HUDEP-2 (cell line): ENCODE data around the gene HOXC4.
"Not testable (repeated sequence)": the region's sequence is repeated elsewhere in the genome, so short reads cannot be mapped to it uniquely, and the experiment has no call there.

ENCODE experiments used
- DNase-seq, 76 experiments: peaks; one replicate each; lab custom pipeline; 2025; ENCODE audit not compliant: unreplicated experiment in 76 of 76; lab: John Stamatoyannopoulos, UW

HOXC4 gene

DNA sequence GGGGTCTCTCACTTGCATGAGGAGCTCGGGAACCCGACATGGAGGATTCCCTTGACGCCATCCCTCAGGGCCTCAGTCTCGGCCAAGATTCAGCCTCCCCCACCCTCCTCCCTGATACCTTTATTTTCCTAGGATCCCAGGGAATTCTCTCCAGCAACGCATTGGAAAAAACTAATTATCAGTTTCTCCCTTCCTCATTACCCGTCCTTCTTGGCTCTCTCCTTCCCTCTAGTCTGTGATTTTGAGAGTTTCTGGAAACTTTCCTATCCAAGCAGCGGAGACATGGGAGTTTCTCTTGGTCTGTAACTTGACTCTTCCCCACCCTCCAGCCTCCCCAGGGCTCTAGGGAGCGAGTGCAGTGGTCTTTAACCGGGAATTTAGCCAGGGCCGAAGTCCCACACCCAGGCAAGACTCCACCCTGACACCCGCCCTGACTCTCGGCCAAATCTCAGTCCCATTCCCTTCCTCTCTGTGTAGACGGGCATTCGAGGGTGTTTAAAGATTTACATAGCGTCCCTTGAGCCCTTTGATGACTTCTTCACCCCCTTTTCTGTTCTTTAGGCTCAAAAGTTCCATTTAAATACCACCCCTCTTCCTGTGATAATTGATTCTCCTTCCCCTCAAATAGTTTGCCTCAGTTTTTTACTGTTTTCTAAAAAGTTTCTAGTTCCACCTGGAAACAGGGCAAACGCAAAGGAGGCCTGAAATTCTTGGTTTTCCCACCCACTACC is 14.1 kb upstream of the HOXC4 start:
- DNase-seq = no peak

DNA sequence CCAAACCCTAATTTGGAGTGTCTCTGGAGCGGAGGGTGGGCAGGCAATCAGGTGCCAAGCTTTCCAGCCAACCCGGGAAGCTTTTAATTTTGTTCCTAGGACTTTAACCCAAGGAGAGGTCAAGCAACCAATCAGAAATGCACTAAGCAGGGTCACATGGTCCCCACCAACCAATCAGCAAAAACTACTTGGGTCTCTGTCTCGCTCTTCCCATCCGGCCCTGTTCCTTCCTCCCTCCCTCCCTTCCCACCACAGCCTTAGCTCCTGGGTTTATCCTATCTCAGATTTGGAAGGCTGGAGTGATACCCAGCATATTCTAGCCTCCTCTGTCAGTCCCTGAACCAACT is 13.5 kb upstream of the HOXC4 start:
- no peak for DNase-seq

DNA sequence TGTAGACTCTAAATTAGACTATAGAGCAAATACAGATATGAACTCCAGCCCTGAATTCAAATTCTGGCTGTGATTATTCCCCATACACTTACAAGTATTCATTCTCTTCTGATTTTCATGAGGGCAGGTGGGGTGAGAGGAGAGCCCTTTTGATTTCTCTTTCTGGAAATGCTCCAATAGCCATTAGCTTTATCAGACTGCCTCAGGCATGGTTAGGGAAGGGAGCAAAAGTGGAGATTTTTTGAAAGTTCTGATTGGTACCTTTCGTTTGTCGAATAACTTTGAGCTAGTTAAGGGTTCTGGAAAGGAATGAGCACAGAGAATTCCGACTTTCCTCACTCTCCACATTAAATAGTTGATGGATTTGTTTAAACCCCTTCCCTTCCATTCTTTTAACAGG is 13.0 kb upstream of the HOXC4 start:
- no peak for DNase-seq

DNA sequence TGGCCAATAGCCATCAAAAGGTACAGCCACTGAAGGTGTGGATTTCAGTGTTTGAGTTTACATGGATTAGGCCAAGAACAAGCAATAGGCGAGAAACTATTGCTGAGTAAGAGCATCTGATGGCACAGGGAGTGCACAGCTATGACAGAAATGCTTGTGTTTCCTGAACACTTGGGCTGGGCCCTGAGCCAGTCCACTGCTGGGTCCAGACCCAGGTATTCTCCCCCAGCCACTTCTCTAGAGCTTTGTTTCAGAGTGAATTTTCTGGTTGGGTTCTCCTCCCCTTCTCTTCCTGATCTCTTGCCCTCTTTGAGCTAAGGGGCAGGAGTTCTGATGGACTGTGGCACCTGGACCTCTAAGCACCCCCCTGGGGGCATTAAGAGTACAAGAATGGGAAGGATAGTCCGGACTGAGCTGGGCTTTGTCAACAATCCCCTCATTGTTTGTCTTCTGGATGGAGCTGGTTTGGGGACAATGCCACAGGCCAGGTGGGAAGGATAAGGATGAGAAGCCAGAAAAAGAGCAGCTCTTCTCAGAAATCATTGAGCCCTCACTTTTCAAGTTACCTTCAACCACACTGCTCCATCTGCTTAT is 12.4 kb upstream of the HOXC4 start:
- DNase-seq = no peak

DNA sequence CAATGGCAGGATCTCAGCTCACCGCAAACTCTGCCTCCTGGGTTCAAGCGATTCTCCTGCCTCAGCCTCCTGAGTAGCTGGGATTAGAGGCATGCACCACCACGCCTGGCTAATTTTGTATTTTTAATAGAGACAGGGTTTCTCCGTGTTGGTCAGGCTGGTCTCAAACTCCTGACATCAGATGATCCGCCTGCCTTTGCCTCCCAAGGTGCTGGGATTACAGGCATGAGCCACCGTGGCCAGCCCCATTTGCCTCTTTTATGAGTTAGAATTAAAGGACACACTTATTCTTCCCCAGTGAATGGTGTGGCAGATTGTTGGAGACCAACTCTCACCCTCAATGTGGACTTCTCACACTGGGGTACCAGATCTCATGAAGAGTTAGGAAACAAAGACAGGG is 11.6 kb upstream of the HOXC4 start:
- not testable (repeated sequence) for DNase-seq

DNA sequence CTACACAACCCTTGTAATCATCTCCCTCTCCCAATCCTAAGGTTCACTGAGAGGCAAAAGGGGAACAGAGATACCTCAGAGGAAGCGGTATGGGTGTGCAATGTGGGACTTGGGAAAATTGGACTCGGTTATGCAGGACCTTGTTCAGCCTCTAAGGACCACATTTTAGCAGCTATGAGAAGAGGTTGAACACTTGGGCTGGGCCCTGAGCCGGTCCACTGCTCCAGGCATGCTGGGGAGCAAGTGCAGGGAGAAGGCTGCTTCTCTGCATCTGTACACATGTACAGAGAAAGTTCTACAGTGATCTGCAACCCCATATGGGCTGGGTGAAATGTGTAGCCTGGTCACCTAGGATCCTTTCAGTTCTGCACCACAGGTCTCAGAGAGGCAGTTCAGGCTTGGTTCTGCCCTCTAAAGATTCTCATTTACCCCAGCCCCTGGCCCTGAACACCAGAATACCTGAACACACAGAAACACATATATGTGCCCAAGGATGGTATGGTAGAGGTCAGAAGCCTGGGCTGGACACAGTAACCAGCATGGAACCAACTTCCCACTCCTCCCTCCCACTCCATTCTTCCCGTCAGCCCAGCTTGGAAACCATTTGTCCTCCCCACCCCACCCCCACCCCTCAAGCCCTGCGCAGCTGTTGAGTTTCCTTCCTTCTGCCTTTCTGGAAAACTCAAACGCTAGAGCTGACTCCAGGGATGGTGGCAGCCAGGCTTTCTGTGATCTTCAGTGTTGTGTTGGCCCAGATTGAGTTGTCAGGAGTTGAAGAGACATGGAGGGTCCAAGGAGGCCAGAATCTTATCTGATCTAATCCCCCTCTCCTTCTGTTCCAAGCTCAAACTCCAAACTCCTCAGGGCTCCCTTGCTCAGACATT is 10.4 kb upstream of the HOXC4 start:
- no peak for DNase-seq

DNA sequence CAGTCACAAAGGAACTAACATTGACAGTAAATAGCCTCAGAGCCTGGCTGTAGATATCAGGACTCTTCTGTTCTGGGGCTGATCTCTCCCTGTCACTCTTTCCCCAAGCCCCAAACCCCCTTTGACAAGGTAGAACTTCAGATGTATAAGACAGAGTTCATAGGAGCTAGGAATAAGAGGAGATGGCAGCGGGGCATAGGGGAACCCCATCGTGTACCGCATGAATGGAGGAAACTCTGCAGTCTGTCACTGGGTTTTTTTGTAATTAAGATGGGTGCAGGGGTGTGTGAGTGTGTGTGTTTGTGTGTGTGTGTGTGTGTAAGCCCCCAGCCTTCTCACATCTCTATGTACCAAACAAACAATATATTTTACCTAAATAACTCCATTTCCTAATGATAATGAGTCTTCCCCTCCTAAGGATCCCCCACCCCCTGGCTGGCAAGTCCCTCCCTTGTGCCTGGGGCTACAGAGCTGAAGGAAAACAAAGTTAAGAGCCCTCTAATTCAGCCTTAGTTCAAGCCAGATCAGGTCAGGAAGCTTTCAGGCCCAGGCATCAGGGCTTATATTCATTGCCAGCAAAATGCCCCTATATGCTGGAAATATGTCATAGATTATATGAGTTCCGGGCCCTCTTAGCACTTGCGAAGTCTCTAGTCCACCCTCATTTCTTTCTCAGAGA is 9.1 kb upstream of the HOXC4 start:
- no peak for DNase-seq

DNA sequence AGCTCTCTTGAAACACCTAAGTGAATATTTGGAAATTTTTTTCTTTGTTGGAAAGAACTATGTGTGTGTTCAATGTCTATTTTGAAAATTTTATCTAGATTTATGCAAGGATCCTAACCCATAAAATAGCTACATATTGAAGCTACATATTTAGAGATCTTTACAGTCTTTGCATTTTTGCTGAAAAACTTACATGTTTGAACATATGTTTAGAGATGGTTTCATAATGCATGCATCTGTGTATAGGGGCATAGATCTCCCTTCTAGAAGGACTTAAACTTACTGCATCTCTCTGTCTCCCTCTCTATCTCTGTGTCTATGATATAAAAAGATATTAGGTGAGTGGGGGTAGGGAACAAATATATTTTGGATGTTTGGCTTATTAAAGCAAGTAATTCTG is 8.2 kb upstream of the HOXC4 start:
- no peak for DNase-seq

DNA sequence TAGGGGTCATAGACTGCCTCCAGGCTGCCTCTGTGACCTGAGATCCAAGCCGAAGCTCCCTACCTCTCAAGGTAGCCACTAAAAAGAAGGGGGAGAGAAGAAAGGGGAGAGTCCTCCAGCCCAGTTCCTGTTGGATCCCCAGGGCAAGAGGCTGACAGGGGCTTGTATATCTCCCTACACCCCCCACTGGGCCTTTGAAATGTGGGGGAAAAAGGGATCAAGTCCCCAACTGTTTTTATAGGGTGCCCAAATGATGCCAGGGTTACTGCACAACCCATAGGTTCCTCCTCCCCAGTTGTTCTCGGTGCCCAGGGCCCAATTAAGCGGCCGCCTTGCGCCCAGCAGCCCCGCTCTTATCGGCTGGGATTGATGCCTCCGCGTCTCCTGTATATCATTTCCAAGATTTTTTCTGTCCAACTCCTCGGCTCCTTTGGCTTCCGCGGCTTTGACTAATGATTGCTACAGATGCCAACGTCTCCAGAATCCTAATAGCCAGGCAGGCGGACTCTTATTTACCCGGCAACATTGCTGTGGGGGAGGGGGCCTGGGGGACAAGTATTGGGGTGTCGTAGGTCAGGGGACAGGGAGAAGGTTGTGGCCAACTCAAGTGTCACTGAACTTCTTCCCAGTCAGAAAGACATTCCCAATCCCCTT is 7.6 kb upstream of the HOXC4 start:
- no peak for DNase-seq

DNA sequence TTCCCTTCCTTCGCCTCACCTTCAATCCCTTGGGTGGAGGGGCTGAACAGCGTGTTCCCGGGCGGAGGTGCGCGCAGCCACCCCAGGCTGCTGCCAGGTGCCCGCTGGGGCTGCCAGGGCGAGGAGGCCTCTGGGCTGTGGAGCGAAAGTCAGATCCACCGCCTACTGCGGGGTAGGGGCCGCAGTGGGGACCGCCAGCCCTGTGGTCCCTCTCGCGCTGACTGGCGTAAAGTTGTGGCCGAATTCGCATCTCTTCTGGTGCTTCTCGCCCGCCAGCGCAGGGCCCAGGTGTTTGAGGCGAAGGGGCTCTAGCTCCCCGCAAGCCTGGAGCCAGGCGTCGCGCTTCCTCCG is 6.9 kb upstream of the HOXC4 start:
- no peak for DNase-seq

DNA sequence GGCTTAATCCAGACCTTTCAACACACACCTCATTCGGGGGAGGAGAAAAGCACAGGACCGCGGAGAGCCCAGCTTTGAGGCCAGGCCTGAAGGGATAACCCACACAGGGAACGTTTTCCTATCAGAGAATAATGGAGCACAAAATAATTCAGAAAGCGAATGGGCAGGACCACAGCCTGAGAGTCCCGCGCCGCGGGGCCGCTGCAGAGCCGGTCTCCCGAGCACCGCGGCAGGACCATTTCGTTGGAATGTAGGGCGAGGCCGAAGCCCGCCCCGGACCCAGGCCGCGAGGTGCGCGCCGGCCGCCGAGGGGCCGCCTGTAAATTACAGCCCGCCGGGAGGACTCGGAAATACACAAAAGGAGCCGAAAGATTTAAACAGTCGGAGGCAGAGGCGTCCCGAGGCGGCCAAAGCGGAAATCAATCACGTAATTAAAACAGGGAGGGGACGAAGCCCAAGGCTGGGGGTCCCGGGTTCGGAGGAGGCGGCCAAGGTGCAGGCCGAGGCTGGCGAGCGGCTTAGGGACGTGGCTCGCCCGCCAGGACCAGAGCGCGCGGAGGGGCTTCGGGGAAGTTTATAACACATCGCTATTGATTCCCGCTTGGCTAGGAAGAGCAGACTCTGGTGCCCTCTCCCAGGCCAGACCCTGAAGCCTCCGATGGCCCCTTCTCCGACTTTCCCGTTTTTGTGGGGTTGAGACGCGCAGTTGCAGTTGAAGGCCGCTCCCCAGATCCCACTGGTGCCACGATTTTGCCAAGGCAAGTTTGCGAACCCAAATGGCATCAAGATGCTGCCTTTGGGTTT is 6.3 kb upstream of the HOXC4 start:
- no peak for DNase-seq

DNA sequence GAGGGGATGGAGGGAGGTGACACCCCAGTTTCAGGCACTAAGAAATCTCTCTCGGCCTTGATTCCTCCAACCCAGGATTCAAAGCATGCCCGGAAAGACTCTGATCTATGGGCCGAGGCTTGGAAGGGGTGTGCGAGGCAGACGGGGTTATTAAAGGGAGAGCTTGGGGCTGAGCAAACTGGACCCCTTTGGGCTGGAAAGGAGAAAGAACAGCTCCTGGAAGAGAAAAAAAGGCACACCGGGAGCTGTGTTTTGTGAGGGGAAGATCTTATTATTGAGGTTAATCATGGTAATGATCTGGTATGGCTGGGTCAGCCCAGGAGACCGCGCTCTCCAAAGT is 5.7 kb upstream of the HOXC4 start:
- no peak for DNase-seq

DNA sequence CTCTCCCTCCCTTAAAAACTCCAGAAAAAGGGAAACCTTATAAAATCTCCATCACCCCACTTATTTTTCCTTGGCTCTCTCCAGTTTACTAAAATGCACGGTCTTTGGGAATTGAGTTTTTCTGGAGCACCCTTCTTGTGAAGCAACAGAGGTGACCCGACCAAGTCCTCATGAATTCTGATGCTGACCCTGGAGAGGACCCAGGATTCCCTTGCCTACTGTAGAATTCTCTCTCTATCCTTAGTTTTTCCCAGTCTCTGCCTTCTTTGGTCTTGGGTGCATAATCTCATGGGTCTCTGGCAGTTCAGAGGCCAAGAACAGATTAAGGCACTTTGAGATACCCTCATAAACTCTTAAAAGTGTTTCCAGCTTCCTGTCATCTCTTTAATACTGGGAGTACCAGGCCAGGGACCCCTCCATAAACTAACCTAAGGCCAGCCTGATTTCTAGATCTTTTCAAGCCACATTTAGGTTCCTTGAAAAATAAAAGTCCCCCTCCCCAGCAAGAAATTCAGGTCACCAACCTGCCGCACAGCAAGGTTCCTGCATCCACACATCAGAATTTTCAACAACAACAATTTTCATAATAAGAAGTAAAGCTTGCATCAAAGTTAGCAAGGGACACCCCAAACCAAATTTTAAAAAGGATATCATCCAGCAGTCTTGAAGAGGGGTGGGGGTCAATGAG is 5.1 kb upstream of the HOXC4 start:
- no peak for DNase-seq

DNA sequence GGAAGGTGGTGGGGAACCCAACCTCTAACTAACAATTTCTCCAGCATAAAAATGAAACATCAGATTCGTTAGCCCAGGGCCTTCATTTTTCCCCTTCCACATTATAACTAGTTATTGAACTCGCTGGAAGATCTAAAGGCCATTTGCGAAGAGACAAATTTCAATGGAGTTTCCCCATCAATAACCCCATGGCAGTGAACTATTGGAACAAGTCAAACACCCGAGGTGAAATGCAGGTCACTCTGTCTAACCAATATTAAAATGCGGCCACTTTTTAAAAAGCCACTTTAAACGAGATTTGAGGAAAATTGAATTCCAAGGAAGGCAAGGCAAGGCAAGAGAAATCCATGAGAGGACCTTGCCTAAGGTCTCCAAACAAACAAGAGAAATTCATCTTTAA is 4.5 kb upstream of the HOXC4 start:
- DNase-seq = no peak

DNA sequence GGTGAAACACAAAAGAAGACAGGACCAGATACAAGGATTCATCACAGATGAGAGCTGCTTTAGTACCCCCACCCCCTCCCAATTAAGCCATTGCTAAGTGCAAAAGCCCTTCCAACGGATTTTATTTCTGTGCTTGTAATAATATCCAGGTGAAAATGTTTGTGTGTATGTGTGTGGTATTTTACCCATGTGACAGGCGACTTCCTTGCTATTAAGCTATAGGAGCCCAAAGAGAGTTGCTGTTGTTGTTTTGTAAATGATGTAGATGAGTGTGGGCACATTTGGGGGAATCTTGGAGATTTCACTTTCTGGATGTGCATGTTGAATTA is 3.2 kb upstream of the HOXC4 start:
- DNase-seq = no peak

DNA sequence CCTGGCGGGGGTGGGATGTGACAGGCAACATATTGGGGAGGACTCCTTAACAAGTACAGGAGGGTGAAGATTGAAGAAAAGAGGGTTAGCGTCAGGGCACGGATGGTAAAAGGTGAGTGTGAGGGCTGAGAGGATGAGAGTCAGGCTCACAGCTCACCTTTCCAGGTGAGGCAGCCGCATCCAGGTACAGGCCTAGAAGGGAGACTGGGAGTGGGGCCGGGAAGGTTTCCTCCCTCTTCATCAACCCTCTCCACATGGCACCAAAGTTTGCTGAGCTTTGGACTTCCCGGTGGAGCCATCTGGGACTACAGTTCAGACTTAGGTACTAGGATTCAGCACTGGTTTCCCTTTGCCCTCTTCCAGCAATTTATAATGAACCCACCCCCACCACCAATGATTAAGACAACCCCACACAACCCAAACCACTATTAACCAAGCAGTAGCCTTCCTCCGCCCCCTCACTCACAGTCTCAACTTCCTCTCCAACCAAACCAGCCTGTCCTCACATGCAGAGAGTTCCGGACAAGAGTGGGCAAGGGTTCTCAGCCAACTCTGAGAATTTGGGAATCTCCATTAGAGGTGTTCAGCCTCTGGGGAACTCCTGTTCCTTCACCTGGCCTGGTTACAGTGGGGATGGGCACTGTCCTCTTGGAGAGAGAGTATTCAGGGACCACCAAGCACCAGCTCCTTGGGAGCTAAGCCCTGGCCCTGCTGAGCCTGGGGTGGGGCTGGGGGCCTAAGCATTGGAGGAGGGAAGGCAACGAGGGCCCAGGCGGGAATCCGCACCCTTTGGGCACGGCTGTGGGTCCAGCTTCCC is 2.4 kb upstream of the HOXC4 start:
- DNase-seq = no peak

DNA sequence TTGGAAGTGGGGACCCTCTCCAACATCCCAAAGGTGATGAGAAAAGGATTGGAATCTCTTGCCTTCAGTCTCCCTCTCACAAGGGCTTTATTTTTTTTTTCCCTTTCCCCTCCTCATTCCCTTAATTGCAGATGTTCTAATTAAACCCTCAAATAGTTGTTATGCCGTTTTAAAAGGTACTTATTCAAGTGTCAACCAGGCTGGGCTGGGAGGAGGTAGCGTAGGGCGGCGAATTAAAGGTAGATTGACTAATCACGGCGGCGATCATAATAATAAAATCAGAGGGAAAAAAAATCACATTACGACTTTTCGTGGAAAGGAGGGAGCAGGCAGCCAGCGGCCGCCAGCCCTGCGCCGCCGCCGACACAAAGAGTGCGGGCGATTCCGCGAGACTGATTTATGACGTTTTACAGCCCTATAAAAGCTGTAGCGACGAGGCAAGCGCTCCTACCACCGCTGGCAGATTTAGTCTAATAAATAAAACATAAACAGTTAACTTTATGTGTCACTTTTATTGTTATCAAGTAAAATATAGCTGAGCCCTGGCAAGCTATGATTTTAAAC is 1.7 kb upstream of the HOXC4 start:
- no peak for DNase-seq

DNA sequence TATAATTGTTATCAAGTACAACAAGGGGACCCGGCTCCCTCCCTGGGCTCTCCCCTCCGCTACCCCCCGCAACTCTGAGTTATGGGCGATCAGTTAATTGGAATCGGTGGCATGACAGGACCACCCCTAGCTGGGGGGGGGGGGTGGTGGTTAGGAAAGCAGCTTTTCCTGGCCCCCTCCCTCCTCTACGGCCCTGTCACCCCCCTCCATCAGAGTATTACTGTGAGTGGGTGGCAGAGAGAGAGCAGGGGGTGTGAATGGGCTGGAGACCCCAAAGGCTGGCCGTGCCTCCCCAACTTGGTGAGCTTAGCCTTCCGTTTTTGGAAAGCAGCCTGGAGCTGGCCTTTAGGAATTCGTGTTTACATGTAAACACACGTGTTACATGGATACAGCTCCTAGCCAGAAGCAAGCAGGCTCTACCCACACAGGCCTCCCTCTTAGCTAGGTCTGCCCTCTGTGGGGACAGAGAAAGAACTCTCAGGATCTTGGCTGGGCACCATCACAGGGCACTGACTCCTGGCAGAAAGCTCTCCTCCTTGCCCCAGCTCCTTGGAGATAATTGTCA is 1.1 kb upstream of the HOXC4 start:
- no peak for DNase-seq
